ENCODE results near the gene GARRE1.

The GARRE1 gene

GRCh38 chr19:34255546-34255945, 1.2 kb downstream of the GARRE1 start:
- no peak for TF ChIP-seq CTCF (IDR thresholded peaks at IDR 0.05; ENCODE audit: borderline replicate concordance, extremely low read depth, low read length, poor library complexity, severe bottlenecking)
- no peak for TF ChIP-seq EZH2 (IDR thresholded peaks at IDR 0.05; ENCODE audit: borderline replicate concordance, low read depth, low read length, severe bottlenecking)
- ATAC-seq (ENCODE audit: insufficient read depth, low read depth) (no peak), DNase-seq (no peak)
- H3K27ac ChIP-seq (ENCODE audit: low read length), result no peak overlapping the region
- H3K4me2 ChIP-seq (ENCODE audit: insufficient read depth, low read length), result peak overlapping the region; percentile 97
- H3K27me3 ChIP-seq (ENCODE audit: insufficient read depth, low read length, poor library complexity), result no peaks in the 10 kb centered on the region
- H3K36me3 ChIP-seq (ENCODE audit: insufficient read depth, low read length), result no peaks in the 10 kb centered on the region
- H3K9ac ChIP-seq (ENCODE audit: low read depth, low read length), result peak overlapping the region; percentile 80
- H3K4me1 ChIP-seq (ENCODE audit: insufficient read depth, low read length), result peaks cover 21% of the 10 kb centered on the region
- no peaks in the 10 kb centered on the region for H4K20me1 ChIP-seq (ENCODE audit: insufficient read depth, low read length)
- no peaks in the 10 kb centered on the region for H3K9me3 ChIP-seq (ENCODE audit: insufficient read depth, low read length, severe bottlenecking)
- H2AFZ ChIP-seq (ENCODE audit: low read depth, low read length), result peak overlapping the region; percentile 73; the same call in 1 of the 2 replicates
- peaks cover 16% of the 10 kb centered on the region for H3K79me2 ChIP-seq (ENCODE audit: insufficient read depth, low read length)
- H3K4me3 ChIP-seq (ENCODE audit: low read depth in 1 of 2, low read length in 2 of 2), result peak overlapping the region; percentile 57 to 66; a peak in 3 of 4 replicates

GRCh38 chr19:34256835-34257558, 2.6 kb downstream of the GARRE1 start:
- H2AFZ ChIP-seq (ENCODE audit: low read depth, low read length), result no peak overlapping the region
- peaks cover 16% of the 10 kb centered on the region for H3K79me2 ChIP-seq (ENCODE audit: insufficient read depth, low read length)
- peaks cover 21% of the 10 kb centered on the region for H3K4me1 ChIP-seq (ENCODE audit: insufficient read depth, low read length)
- no peak overlapping the region for H3K9ac ChIP-seq (ENCODE audit: low read depth, low read length)
- no peak overlapping the region for H3K27ac ChIP-seq (ENCODE audit: low read length)
- DNase-seq (no peak), ATAC-seq (ENCODE audit: insufficient read depth, low read depth) (no peak)
- no peaks in the 10 kb centered on the region for H3K9me3 ChIP-seq (ENCODE audit: insufficient read depth, low read length, severe bottlenecking)
- no peak overlapping the region for H3K4me3 ChIP-seq (ENCODE audit: low read depth in 1 of 2, low read length in 2 of 2)
- H3K36me3 ChIP-seq (ENCODE audit: insufficient read depth, low read length), result no peaks in the 10 kb centered on the region
- no peaks in the 10 kb centered on the region for H3K27me3 ChIP-seq (ENCODE audit: insufficient read depth, low read length, poor library complexity)
- TF ChIP-seq CTCF (IDR thresholded peaks at IDR 0.05; ENCODE audit: borderline replicate concordance, extremely low read depth, low read length, poor library complexity, severe bottlenecking), result no peak
- TF ChIP-seq EZH2 (IDR thresholded peaks at IDR 0.05; ENCODE audit: borderline replicate concordance, low read depth, low read length, severe bottlenecking), result no peak
- H3K4me2 ChIP-seq (ENCODE audit: insufficient read depth, low read length), result no peak overlapping the region
- H4K20me1 ChIP-seq (ENCODE audit: insufficient read depth, low read length), result 0 out of 2 replicates have a peak, but pooled peaks cover 9% of the 10 kb centered on the region

- ATAC-seq (ENCODE audit: insufficient read depth, low read depth), result no peak
- Histone ChIP-seq H3K27me3 (ENCODE audit: insufficient read depth, low read length, poor library complexity) (no peaks in the 10 kb centered on the region), H3K9ac (ENCODE audit: low read depth, low read length) (no peak overlapping the region), H3K79me2 (ENCODE audit: insufficient read depth, low read length) (peaks cover 16% of the 10 kb centered on the region), H2AFZ (ENCODE audit: low read depth, low read length) (no peak overlapping the region), H3K36me3 (ENCODE audit: insufficient read depth, low read length) (no peaks in the 10 kb centered on the region), H3K27ac (ENCODE audit: low read length) (no peak overlapping the region), H3K9me3 (ENCODE audit: insufficient read depth, low read length, severe bottlenecking) (no peaks in the 10 kb centered on the region), H3K4me1 (ENCODE audit: insufficient read depth, low read length) (peaks cover 21% of the 10 kb centered on the region), H4K20me1 (ENCODE audit: insufficient read depth, low read length) (0 out of 2 replicates have a peak, but pooled peaks cover 9% of the 10 kb centered on the region), H3K4me2 (ENCODE audit: insufficient read depth, low read length) (no peak overlapping the region), H3K4me3 (ENCODE audit: low read depth in 1 of 2, low read length in 2 of 2) (no peak overlapping the region)
- no peak for DNase-seq
- TF ChIP-seq EZH2 (IDR thresholded peaks at IDR 0.05; ENCODE audit: borderline replicate concordance, low read depth, low read length, severe bottlenecking), result no peak
- no peak for TF ChIP-seq CTCF (IDR thresholded peaks at IDR 0.05; ENCODE audit: borderline replicate concordance, extremely low read depth, low read length, poor library complexity, severe bottlenecking)
Observed at GRCh38 chr19:34257559-34257924, 3.2 kb downstream of the GARRE1 start.
